ENCODE measurements around the gene USP7.

DNA sequence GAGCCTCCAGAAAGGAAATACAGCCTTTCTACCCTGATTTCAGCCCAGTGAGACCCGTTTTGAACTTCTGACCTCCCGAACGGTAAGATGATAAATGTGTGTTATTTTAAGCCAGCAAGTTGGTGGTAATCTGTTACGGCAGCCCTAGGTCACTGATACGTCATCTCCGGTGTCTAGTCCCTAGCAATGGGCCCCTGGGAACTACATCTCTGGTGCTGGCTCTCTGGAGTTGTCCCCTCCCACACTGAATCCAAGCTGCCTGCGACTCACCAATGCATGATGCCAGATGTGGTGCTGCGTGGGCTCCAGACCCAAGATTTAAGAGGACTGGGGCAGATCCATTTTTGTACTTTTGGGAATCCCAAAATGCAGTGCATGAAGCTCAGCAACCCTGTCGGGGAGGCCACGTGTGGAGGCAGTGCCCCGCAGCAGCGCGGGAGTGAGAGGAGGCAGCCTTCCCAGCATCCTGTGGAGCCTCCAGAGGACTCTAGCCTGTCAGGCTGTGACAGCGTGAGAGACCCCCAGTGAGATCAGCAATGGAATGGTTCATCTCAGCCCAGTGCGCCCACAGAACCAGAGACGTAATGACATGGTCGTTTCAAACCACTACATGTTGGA lies 43.6 kb upstream of the USP7 start:
- TF ChIP-seq EZH2 (IDR thresholded peaks at IDR 0.05; ENCODE audit: insufficient read depth, poor library complexity, severe bottlenecking) = no peak
- no peak for TF ChIP-seq EZH2phosphoT487 (IDR thresholded peaks at IDR 0.05; ENCODE audit: insufficient read depth, low read depth)

Measured in GM23248 (cell line).